Medulla oblongata (tissue), 1 donor: ENCODE results near the gene DCPS.
"Not testable (repeated sequence)": the region's sequence is repeated elsewhere in the genome, so short reads cannot be mapped to it uniquely, and the experiment has no call there.

Source experiments
- DNase-seq: peaks from one replicate; pipeline ENCODE4 v3.0.0-alpha.2; 2015; ENCODE audit errors: extremely low spot score

DCPS gene

GRCh38 chr11:126345283-126345682, 41.4 kb downstream of the DCPS start:
- DNase-seq = no peak

- no peak for DNase-seq
These were observed 42.1 kb downstream of the DCPS start for GRCh38 chr11:126345759-126346585.

- no peak for DNase-seq
These were observed 42.7 kb downstream of the DCPS start for GRCh38 chr11:126346586-126346940.

- DNase-seq = not testable (repeated sequence)
These were observed 43.1 kb downstream of the DCPS start for GRCh38 chr11:126346946-126347345.

GRCh38 chr11:126347751-126348668, 44.1 kb downstream of the DCPS start:
- no peak for DNase-seq

GRCh38 chr11:126348806-126349582, 45.1 kb downstream of the DCPS start:
- peak; percentile 44 for DNase-seq

- no peak for DNase-seq
These were observed 47.0 kb downstream of the DCPS start for GRCh38 chr11:126350836-126351235.

- DNase-seq = no peak
These were observed 48.3 kb downstream of the DCPS start for GRCh38 chr11:126352163-126352562.

- no peak for DNase-seq
These were observed 49.3 kb downstream of the DCPS start for GRCh38 chr11:126352934-126353801.

- DNase-seq = no peak
These were observed 50.9 kb downstream of the DCPS start for GRCh38 chr11:126354631-126355323.

- peak; percentile 87 for DNase-seq
These were observed 51.6 kb downstream of the DCPS start, which contains the start of gene ST3GAL4 for GRCh38 chr11:126355324-126355925. Gene ST3GAL4 (plus strand): TSS chr11:126355686. CDS start chr11:126406156, 50,470 bp downstream.

GRCh38 chr11:126355926-126356897, 52.4 kb downstream of the DCPS start:
- DNase-seq = peak; percentile 86

GRCh38 chr11:126357055-126357962, 53.4 kb downstream of the DCPS start:
- no peak for DNase-seq

- DNase-seq = no peak
These were observed 54.3 kb downstream of the DCPS start for GRCh38 chr11:126357969-126358762.

- DNase-seq = no peak
These were observed 54.9 kb downstream of the DCPS start for GRCh38 chr11:126358763-126359160.

GRCh38 chr11:126359431-126360048, 55.7 kb downstream of the DCPS start:
- peak; percentile 78 for DNase-seq
